K562 (cell line): ENCODE measurements around the gene GNAT3. TPM values are rescaled to one million over a fixed set of nuclear protein-coding genes. Genes with fewer than 3 reads are reported as not detected.

Experiments
- GATAD2B ChIP-seq: fragments of 450-650 bp; IDR thresholded peaks from 2 replicates; pipeline ENCODE4 v1.6.1; 2017; ENCODE audit warnings: mild to moderate bottlenecking, borderline replicate concordance
- HEY1 ChIP-seq: fragments of 250-450 bp; sonication (Bioruptor Pico); IDR thresholded peaks from 2 replicates; pipeline ENCODE4 v1.5.0; 2020; ENCODE audit warnings: mild to moderate bottlenecking, moderate library complexity, borderline replicate concordance
- HIVEP1 ChIP-seq: fragments of 250-450 bp; sonication (Bioruptor Pico); IDR thresholded peaks from 2 replicates; pipeline ENCODE4 v1.4.0; 2020; ENCODE audit warnings: mild to moderate bottlenecking
- MIER1 ChIP-seq: fragments of 450-650 bp; IDR thresholded peaks from 2 replicates; pipeline ENCODE4 v1.6.1; 2016; ENCODE audit warnings: antibody characterized with exemption, mild to moderate bottlenecking, low read depth
- PHF8 ChIP-seq: fragments of 200-600 bp; sonication (generic); IDR thresholded peaks from 2 replicates; pipeline ENCODE4 v1.6.1; 2012; ENCODE audit warnings: mixed run types, mild to moderate bottlenecking, inconsistent platforms, low read length, moderate library complexity, borderline replicate concordance
- STAT5B ChIP-seq: fragments of 250-450 bp; sonication (Bioruptor Pico); IDR thresholded peaks from 2 replicates; pipeline ENCODE4 v1.8.0; 2021; ENCODE audit warnings: mild to moderate bottlenecking, inconsistent platforms
- TSHZ1 ChIP-seq: fragments of 250-450 bp; sonication (Bioruptor Pico); IDR thresholded peaks from 2 replicates; pipeline ENCODE4 v1.4.0; 2020; ENCODE audit warnings: mild to moderate bottlenecking, moderate library complexity
- XRCC4 ChIP-seq: IDR thresholded peaks from one replicate; pipeline ENCODE4 v1.6.1; 2011; ENCODE audit not compliant: insufficient read depth, insufficient read length; ENCODE audit errors: extremely low read depth
- ZNF79 ChIP-seq: fragments of 250-450 bp; sonication (Bioruptor Pico); IDR thresholded peaks from 2 replicates; pipeline ENCODE4 v1.4.0; 2020; ENCODE audit warnings: low read depth, mild to moderate bottlenecking, moderate library complexity
- polyA plus RNA-seq, 8 experiments: library from polyadenylated mRNA; depleted of rRNA in 4 of 8; stranded (reverse) in 5 of 8; unstranded in 3 of 8; fragments of >200 nt; fragmentation: Nextera tagmentation in 2 of 8; fragmentation: Illumina TruSeq in 1 of 8; extraction: Ambion mirVana in 2 of 8; extraction: Trizol in 1 of 8; gene quantifications; 2 replicates each; pipeline versions ENCODE4 v1.2.1 to v1.2.3, GENCODE V29; 2011 to 2014; ENCODE audit warnings: inconsistent platforms in 1 of 8, missing spikeins in 1 of 8
- total RNA-seq, 7 experiments: library from RNA; depleted of rRNA in 6 of 7; stranded (reverse); fragments of >200 nt in 6 of 7; fragmentation: Illumina TruSeq in 2 of 7; extraction: Trizol in 2 of 7; gene quantifications; 2 replicates each; pipeline versions ENCODE4 v1.2.1 to v1.2.3, GENCODE V29; 2011 to 2021; ENCODE audit warnings: low replicate concordance in 1 of 7
- TF ChIP-seq, protein P1 (sequence below), 2 experiments: fragments of 450-650 bp; IDR thresholded peaks; 2 replicates each; pipeline ENCODE4 v1.6.1; 2016; ENCODE audit warnings: mild to moderate bottlenecking in 2 of 2, borderline replicate concordance in 1 of 2, low read depth in 1 of 2, moderate library complexity in 1 of 2
- TF ChIP-seq, protein P2 (sequence below): fragments of 150-350 bp; IDR thresholded peaks from 2 replicates; pipeline ENCODE4 v1.6.1; 2014; ENCODE audit warnings: low read depth, mild to moderate bottlenecking, low read length, borderline replicate concordance

The GNAT3 gene
- total and polyA plus RNA-seq, 9 of the 15 experiments (the other 6 are each of a cell fraction or from before 2014, with no cell fraction given) = not detected

DNA sequence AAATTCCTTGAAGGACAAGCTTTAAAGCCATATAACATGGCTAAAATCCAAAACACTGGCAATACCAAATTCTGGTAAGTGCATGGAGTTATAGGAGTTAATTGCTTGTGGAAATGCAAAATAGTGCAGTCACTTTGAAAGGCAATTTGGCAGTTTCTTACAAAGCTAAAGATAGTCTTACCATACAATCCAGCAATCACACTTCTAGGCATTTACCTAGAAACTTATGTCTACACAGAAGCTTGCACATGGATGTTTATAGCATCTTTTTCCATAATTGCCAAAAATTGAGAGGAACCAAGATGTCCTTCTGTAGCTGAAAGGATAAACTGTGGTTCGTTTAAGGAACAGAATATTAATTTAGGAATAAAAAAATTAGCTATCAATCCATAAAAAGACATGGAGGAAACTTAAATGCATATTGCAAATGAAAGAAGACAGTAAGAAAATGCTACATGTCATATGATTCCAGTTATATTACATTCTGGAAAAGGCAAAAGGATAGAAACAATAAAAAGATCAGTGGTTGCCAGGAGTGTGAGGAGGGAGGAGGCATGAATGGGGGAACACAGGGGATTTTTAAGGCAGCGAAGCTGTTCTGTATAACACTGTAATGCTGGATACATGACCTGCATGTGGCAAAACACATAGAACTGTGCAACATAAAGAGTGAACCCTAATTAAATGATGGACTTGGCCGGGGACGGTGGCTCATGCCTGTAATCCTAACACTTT, 51.9 kb downstream of the GNAT3 start (continued):
- TF ChIP-seq, protein P1, sequence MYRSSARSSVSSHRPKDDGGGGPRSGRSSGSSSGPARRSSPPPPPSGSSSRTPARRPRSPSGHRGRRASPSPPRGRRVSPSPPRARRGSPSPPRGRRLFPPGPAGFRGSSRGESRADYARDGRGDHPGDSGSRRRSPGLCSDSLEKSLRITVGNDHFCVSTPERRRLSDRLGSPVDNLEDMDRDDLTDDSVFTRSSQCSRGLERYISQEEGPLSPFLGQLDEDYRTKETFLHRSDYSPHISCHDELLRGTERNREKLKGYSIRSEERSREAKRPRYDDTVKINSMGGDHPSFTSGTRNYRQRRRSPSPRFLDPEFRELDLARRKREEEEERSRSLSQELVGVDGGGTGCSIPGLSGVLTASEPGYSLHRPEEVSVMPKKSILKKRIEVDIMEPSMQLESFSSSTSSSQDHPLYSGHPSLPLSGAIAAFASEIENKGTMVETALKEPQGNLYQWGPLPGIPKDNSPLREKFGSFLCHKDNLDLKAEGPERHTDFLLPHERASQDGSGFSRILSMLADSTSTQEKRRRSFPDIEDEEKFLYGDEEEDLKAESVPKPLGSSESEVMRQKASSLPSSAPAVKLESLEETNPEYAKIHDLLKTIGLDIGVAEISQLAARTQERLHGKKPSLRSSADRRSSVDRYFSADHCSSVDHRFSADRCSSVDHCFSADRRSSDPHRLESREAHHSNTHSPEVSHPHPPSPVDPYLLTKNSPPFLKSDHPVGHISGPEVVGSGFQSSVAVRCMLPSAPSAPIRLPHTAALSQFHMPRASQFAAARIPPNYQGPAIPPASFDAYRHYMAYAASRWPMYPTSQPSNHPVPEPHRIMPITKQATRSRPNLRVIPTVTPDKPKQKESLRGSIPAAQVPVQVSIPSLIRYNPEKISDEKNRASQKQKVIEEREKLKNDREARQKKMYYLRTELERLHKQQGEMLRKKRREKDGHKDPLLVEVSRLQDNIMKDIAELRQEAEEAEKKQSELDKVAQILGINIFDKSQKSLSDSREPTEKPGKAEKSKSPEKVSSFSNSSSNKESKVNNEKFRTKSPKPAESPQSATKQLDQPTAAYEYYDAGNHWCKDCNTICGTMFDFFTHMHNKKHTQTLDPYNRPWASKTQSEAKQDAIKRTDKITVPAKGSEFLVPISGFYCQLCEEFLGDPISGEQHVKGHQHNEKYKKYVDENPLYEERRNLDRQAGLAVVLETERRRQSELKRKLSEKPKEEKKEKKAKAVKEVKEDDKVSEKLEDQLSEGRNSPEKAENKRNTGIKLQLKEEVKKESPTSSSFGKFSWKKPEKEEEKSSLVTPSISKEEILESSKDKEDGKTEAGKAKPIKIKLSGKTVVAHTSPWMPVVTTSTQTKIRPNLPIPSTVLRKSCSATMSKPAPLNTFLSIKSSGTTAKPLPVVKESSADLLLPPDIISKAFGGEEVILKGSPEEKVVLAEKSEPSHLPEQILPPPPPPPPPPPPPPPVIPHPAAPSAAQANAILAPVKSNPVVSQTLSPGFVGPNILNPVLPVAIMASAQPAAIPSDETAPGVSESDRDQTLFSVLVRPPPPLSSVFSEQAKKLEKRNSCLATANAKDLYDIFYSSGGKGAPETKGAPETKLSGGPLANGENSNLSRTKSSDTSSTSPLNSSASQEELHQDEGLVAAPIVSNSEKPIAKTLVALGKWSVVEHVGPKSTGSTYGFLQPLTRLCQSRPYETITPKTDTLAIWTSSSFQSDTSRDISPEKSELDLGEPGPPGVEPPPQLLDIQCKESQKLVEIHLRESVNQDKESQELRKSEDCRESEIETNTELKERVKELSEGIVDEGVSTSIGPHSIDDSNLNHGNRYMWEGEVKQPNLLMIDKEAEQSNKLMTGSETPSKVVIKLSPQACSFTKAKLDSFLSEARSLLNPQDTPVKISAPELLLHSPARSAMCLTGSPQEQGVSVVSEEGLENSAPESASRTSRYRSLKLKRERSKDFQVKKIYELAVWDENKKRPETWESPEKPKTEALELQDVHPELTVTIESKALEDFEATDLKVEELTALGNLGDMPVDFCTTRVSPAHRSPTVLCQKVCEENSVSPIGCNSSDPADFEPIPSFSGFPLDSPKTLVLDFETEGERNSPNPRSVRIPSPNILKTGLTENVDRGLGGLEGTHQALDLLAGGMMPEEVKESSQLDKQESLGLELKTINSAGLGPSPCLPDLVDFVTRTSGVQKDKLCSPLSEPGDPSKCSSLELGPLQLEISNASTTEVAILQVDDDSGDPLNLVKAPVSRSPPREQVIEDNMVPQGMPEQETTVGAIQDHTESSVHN (IDR thresholded peaks at IDR 0.05; ENCODE audit: borderline replicate concordance in 1 of 2, low read depth in 1 of 2) = no peak
- TF ChIP-seq, protein P2, sequence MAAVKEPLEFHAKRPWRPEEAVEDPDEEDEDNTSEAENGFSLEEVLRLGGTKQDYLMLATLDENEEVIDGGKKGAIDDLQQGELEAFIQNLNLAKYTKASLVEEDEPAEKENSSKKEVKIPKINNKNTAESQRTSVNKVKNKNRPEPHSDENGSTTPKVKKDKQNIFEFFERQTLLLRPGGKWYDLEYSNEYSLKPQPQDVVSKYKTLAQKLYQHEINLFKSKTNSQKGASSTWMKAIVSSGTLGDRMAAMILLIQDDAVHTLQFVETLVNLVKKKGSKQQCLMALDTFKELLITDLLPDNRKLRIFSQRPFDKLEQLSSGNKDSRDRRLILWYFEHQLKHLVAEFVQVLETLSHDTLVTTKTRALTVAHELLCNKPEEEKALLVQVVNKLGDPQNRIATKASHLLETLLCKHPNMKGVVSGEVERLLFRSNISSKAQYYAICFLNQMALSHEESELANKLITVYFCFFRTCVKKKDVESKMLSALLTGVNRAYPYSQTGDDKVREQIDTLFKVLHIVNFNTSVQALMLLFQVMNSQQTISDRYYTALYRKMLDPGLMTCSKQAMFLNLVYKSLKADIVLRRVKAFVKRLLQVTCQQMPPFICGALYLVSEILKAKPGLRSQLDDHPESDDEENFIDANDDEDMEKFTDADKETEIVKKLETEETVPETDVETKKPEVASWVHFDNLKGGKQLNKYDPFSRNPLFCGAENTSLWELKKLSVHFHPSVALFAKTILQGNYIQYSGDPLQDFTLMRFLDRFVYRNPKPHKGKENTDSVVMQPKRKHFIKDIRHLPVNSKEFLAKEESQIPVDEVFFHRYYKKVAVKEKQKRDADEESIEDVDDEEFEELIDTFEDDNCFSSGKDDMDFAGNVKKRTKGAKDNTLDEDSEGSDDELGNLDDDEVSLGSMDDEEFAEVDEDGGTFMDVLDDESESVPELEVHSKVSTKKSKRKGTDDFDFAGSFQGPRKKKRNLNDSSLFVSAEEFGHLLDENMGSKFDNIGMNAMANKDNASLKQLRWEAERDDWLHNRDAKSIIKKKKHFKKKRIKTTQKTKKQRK = no peak
- no peak for TF ChIP-seq HIVEP1
- TF ChIP-seq GATAD2B = no peak
- no peak for TF ChIP-seq TSHZ1 (CRISPR knock-in tag)
- TF ChIP-seq PHF8 = no peak
- TF ChIP-seq MIER1 = no peak
- no peak for TF ChIP-seq STAT5B (CRISPR knock-in tag)
- TF ChIP-seq HEY1 (CRISPR knock-in tag) = no peak
- TF ChIP-seq XRCC4 = no peak
- no peak for TF ChIP-seq ZNF79 (CRISPR knock-in tag)
